GM10248 (cell line): ENCODE measurements around the gene NEU4.
"Not testable (repeated sequence)": the region's sequence is repeated elsewhere in the genome, so short reads cannot be mapped to it uniquely, and the experiment has no call there.

ENCODE experiments used
- CTCF ChIA-PET: fragments of 300-600 bp; sonication (Branson Sonifier 250); formaldehyde crosslinking; extraction: SDS; loops from one replicate; lab custom pipeline; 2021; ENCODE audit warnings: antibody characterized with exemption; lab: Yijun Ruan, JAX
- POLR2A ChIA-PET: fragments of 350-650 bp; sonication (Branson Sonifier 250); formaldehyde crosslinking; extraction: SDS; loops from one replicate; lab custom pipeline; 2020; ENCODE audit warnings: antibody characterized with exemption; lab: Yijun Ruan, JAX
- DNase-seq: peaks from one replicate; pipeline ENCODE4 v3.0.0; 2012; ENCODE audit errors: extremely low spot score
- CTCF ChIP-seq: IDR thresholded peaks from 2 replicates; pipeline ENCODE4 v1.5.1; 2012; ENCODE audit warnings: mild to moderate bottlenecking, low read depth; ENCODE audit errors: extremely low read depth, missing control alignments, control extremely low read depth

The NEU4 gene

GRCh38 chr2:241816431-241817121, 7.6 kb downstream of the NEU4 start:
- no peak for DNase-seq
- CTCF ChIA-PET = interaction anchor here (1.2 to 1.5 kb wide), 2 partner anchors 12 to 63 kb away, joined by 4 to 5 read pairs; no protein-coding TSS in a partner anchor
- no peak for TF ChIP-seq CTCF
- POLR2A ChIA-PET = no interaction called here

- DNase-seq = peak; percentile 50
- ChIA-PET POLR2A (interaction anchor here (0.7 kb wide), 1 partner anchor 13 kb away, joined by 3 read pairs; no protein-coding TSS in a partner anchor), CTCF (interaction anchor here (0.7 to 1.5 kb wide), 3 partner anchors 13 to 62 kb away, joined by 3 to 5 read pairs (median 4); no protein-coding TSS in a partner anchor)
- no peak for TF ChIP-seq CTCF
Observed at GRCh38 chr2:241817126-241817820, 8.3 kb downstream of the NEU4 start.

GRCh38 chr2:241817821-241818215, 8.8 kb downstream of the NEU4 start:
- ChIA-PET CTCF (interaction anchor here (0.7 to 1.5 kb wide), 3 partner anchors 13 to 62 kb away, joined by 3 to 5 read pairs (median 4); no protein-coding TSS in a partner anchor), POLR2A (interaction anchor here (0.7 kb wide), 1 partner anchor 14 kb away, joined by 3 read pairs; no protein-coding TSS in a partner anchor)
- DNase-seq = not testable (repeated sequence)

- ChIA-PET CTCF (no interaction called here), POLR2A (interaction anchor here (0.7 kb wide), 1 partner anchor 14 kb away, joined by 3 read pairs; no protein-coding TSS in a partner anchor)
- TF ChIP-seq CTCF = no peak
- no peak for DNase-seq
Observed at GRCh38 chr2:241818229-241818942, 9.4 kb downstream of the NEU4 start.

- TF ChIP-seq CTCF = no peak
- ChIA-PET POLR2A (no interaction called here), CTCF (no interaction called here)
- DNase-seq = no peak
Observed at GRCh38 chr2:241818943-241819270, 9.9 kb downstream of the NEU4 start.

DNA sequence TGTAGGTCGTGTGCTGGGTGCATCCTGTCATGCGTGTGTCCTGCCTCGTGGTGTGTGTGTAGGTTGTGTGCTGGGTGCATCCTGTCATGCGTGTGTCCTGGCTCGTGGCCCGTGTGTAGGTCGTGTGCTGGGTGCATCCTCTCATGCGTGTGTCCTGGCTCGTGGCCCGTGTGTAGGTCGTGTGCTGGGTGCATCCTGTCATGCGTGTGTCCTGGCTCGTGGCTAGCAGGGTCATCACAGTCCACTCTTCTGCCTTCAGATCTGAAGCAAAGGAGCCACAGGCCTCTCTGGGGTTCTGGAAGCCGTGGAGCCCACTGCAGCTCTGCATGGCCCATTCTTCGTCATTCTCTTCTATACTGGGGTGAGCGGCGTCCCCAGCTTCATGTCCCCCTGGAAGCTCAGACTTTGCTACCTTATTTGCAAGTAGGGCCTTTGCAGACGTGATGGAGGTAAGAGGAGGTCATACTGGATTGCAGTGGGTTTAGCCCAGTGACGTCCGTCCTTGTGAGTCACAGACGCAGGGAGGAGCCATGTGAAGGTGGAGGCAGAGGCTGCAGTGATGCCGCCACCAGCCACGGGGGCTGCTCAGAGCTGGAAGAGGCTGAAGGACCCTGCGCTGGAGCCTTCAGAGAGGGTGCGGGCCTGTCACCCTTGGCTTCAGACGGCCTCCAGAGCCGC, 11.1 kb downstream of the NEU4 start:
- POLR2A ChIA-PET, DNase-seq: not testable (repeated sequence)
- CTCF ChIA-PET = interaction anchor here (1.1 kb wide), 1 partner anchor 15 kb away, joined by 4 read pairs; no protein-coding TSS in a partner anchor
